HAP-1 (cell line): ENCODE data around the gene CYP4B1.
"Not testable (repeated sequence)": the region's sequence is repeated elsewhere in the genome, so short reads cannot be mapped to it uniquely, and the experiment has no call there.

Experiments
- DNase-seq, 2 experiments: peaks; one replicate each; pipeline ENCODE4 v3.0.0-alpha.2; 2016 to 2020; ENCODE audit warnings: low spot score in 2 of 2
- H3K27me3 ChIP-seq: fragments of 250-450 bp; sonication (Bioruptor Pico); 2 replicates; pipeline ENCODE4 v1.5.1; 2020; ENCODE audit warnings: low read depth, mild to moderate bottlenecking, moderate library complexity
- H3K36me3 ChIP-seq: fragments of 250-450 bp; sonication (Bioruptor Pico); replicated peaks from 2 replicates; pipeline ENCODE4 v1.5.1; 2020; ENCODE audit warnings: mild to moderate bottlenecking
- H3K4me1 ChIP-seq: fragments of 250-450 bp; sonication (Bioruptor Pico); 2 replicates; pipeline ENCODE4 v1.5.1; 2020; ENCODE audit warnings: mild to moderate bottlenecking
- H3K4me3 ChIP-seq: fragments of 250-450 bp; sonication (Bioruptor Pico); 2 replicates; pipeline ENCODE4 v1.5.1; 2020; ENCODE audit warnings: mild to moderate bottlenecking, moderate library complexity
- H3K9me3 ChIP-seq: fragments of 250-450 bp; sonication (Bioruptor Pico); 2 replicates; pipeline ENCODE4 v1.5.1; 2020; ENCODE audit warnings: mild to moderate bottlenecking, moderate library complexity
- in situ Hi-C: fragments of 300-500 bp; cut with MboI; formaldehyde crosslinking; loops from 3 replicates; pipeline ENCODE4 v1.14.3; 2020; ENCODE audit warnings: low sequenced_read_pairs, inconsistent platforms, mixed read lengths

Gene CYP4B1

DNA sequence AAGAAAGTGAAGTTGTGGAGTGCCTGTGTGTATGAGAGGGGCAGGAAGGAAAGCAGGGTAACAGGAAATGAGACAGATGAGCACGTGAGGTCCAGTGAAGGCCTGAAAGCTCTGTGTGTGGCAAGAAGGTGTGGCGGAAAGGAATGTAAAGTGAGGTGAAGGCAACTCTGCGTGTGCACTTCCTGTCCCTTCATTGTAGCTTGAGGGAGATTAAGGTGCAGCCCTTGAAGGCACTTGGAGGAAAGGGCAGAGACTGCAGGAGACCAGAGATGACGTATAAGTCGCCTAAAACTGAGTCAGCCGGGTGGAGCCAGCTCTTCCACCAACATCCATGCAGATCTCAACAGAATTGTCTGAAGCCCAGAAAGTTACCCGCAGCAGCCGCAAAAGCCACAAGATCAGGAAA lies 58.8 kb downstream of the CYP4B1 start:
- H3K9me3 ChIP-seq, H3K4me1 ChIP-seq, DNase-seq, H3K4me3 ChIP-seq, H3K27me3 ChIP-seq, in situ Hi-C loops, H3K36me3 ChIP-seq: not testable (repeated sequence)

DNA sequence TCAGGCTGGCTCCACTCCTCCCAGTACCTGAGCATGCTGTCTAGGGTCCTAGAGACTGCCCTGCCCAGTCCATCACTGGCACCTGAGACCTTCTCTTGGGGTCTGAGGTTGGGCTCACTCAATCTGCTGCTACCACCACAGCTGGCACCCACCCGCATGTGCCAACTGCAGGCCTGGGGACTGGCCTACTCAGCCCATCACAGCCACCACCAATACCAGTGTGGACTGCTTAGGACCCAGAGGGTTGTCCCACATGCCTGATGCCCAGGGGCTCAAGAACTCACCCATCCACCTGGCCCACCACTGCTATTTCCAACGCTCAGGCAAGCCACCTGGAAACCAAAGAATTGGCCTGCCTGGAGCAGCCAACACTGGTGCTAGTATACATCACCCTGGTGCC lies 63.5 kb downstream of the CYP4B1 start:
- in situ Hi-C loops: no loop called here
- Histone ChIP-seq H3K4me1 (no peaks in the 10 kb centered on the region), H3K27me3 (no peaks in the 10 kb centered on the region), H3K36me3 (no peaks in the 10 kb centered on the region), H3K9me3 (no peaks in the 10 kb centered on the region), H3K4me3 (no peak overlapping the region)
- no peak for DNase-seq
